Activated effector memory CD4-positive, alpha-beta T cell treated with Interleukin-2 at 50 U/mL for 16 hours (primary cell): Measurements from ENCODE around the gene MAVS.

Experiments used
- DNase-seq: peaks from one replicate; pipeline ENCODE4 v3.0.0-alpha.2; 2020

Gene MAVS

DNA sequence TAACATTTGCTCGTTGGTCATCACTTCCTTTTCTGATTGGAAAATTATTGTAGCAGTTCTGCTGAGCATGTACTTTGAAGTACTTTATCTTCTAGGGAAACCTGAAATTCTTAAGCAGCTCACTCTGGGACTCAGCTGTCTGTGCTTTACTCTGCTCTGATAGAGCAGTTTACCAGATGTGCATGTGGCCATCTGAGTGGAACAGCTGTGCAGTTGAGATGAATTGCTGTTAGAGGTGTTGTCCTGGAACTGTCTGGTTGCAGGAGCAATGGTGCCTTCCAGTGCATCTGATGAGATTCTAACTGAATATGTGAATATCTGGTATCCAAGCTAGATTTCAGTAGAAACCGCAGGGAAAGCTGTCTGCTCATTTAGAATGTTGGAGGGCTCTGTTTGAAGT is 69.7 kb downstream of the MAVS start:
- no peak for DNase-seq

DNA sequence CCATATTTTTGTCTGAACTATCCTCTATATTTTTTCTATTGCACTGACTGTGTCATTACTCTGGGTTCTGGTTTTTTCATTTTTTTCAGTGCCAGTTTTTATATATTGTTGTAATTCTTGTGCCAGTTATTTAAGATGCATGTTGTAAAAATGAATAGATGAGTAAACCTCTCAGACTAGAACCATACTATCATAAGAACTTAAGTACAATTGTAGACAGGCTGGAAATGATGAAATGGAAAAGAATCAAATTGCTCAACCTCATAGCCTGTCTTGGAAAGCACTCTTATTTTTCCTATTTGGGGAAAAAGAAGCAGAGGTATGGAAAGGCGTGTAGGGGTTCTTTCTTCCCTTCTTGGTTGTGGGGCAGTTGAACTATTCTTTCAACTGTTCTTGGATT is 72.7 kb downstream of the MAVS start:
- DNase-seq = no peak

DNA sequence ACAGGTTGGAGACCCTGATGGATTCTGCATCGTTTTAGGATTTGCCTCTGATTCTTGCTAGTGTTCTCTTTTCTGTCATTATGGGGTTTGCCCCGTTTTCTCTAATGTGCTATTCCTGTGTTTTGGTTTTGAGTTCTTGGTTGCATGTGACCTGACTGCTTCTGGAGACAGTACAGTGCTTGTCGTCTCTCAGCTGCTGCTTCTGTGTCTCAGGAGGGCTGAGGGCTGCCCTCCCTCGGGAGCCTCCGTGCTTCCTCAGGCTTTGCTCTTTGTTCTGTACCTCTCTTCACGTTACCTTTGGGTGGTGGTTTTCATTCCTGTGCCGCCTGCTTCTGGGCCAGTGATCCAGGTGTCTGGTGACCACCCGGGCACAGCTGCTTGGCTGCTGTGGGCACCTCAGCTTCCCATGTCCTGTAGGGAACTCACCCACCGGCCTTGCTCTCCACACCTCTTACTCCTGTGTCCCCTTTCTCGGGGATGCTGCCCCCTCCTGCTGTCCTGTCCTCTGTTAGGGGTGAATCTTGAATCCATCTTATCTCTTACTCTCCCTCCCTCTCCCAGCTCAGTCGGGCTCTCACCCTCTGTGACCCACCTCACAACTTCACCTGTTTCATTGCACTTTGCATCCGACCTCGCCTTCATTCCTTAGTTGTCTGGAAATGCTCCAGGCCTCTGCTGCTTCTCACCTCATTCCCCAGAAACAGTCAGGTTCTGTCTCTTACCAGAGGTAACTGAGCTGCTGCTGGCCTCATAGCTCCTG is 75.8 kb downstream of the MAVS start:
- no peak for DNase-seq

DNA sequence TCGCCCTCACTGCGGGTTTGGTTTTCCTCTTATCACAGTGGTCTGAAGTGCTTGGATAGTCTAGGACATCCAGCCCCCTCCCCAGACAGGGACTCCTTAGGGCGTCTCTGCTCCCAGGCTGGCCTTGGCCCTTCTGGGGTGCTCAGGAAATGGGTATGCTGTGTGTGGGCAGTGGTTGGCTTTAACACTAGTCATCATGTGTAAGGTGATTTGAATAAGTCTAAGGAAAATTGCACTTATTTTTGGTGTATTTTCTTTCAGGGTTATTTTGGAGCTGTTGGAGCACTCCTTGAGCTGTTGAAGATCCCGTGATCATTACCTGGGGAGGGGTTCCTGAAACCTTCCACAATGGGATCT is 76.3 kb downstream of the MAVS start:
- no peak for DNase-seq

DNA sequence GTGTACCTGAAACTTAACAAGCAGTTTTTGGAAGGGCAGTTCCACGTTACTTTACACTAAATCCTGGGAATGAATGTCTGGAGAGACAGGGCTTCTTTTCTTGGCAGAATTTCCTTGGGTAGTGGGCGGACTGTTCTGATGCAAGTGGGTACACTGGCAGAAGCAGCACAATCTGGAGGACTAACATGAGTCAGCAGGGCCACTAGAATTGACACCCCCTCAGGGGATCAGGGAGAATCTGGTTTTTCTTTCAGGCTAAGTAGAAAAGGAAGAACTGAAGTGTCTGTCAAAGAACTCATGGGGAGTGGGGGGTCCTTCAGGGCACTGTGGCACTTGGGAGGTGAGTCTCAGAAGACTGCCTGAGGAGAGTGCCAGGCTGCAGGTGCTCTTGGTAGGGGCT is 77.2 kb downstream of the MAVS start:
- DNase-seq = no peak

DNA sequence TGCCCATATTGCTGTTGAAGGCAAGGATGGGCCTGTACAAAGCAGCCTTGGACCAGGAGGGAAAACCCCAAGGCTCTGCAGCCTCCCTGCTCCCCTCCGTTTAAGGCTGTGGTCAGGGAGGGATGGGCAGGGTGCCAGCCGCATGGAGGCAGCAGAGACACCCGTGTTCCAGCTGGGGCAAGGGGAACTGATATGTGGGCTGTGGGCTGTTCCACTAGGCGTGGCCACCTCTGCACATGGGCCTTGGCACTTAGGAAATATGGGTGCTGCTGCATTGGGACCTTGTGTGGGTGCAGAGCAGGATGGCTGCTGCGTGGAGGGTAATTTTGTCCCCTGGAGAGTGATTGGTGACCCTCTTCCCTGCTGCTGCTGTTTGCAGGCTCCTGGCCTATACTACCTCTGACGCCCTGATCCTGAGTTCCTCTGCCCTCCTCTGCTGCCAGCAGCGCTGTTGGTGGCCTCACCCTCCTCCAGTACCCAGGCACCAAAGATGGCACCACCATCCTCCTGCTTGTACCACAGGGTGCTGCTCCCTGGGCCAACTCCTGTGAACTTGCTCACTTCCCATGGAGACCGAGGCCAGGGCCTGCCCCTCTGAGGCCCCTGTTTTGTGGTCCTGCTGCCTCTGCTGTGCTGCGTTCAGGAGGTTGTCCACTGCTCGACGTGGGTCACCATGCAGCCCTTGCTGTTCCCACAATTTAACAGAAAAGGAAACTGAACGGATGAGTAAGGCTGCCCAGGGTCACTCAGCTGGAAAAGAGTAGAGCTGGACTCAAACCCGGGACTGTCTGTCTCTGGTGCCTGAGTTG is 77.9 kb downstream of the MAVS start:
- DNase-seq = no peak

DNA sequence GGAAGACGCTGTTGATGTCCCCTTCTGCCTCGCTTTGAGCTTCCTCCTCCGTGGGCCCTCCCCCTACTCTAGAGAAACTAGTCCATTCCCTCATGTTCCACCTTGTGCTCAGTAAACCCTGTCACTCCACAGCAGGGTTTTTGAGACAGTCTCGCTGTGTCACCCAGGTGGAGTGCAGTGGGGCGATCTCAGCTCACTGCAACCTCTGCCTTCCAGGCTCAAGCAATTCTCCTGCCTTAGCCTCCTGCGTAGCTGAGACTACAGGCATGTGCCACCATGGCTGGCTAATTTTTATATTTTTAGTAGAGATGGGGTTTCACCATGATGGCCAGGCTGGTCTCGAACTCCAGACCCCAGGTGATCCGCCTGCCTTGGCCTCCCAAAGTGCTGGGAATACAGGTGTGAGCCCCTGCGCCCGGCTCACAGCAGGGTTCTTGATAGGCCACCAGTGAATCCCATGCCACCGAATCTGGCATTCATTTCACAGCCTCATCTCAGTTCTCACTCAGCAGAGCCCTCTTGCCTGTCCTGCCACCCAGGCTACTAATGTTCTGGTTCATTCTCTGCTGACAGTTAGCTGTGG is 78.6 kb downstream of the MAVS start:
- no peak for DNase-seq
